GM12891 (cell line): Measurements from ENCODE around the gene BRAT1.

Experiments used
- POLR2A ChIP-seq: IDR thresholded peaks from 2 replicates; pipeline ENCODE4 v1.6.1; 2011; ENCODE audit warnings: low read depth, low read length, control low read depth
- POLR2AphosphoS5 ChIP-seq: IDR thresholded peaks from 2 replicates; pipeline ENCODE4 v1.6.1; 2011; ENCODE audit warnings: low read depth, low read length, control low read depth
- SPI1 ChIP-seq: IDR thresholded peaks from 2 replicates; pipeline ENCODE4 v1.6.1; 2011; ENCODE audit warnings: low read depth, low read length, control low read depth

DNA sequence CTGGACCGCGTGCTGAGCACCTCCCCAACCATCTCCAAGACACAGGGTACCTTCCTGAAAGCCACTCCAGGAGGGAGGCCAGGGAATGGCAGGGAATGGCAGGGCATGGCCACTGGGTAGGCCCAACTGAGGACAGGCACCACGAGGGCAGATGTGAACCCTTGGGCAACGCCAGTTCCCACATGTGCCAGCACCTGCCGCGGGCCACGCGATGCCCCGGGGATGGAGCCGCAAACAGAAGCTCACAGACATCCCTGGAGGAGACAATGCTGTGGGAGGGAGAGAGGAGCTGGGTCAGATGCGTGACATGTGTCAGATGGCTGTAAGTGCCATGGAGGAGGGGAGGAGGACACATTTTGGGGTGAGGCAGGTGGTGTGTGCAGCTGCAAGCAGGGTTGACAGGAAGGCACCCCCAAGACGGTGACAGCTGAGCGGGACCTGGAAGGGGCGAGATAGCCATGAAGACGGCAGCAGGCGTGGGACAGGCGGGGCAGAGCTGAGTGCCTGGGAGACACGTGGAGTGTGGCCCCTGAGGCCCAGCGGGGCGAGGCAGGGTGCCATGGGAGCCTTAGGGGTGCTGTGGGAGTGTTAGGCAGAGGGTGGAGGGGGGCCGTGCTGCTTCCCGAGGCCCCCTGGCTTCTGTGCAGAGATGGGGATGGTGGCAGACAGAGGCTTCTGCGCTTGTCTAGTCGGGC lies 31.1 kb upstream of the BRAT1 start:
- TF ChIP-seq POLR2A, result no peak
- TF ChIP-seq POLR2AphosphoS5, result no peak
- TF ChIP-seq SPI1, result no peak
